ENCODE measurements around the gene MX2. TPM values are rescaled to one million over a fixed set of nuclear protein-coding genes. Genes with fewer than 3 reads are reported as not detected.

The MX2 gene
- total and polyA plus RNA-seq, 2 of the 8 experiments (the other 6 are each of a cell fraction or from before 2014, with no cell fraction given) = 3.1 to 8.9 TPM

GRCh38 chr21:41358193-41359166 lies 3.3 kb upstream of the MX2 start:
- Histone ChIP-seq H3K79me1 (ENCODE audit: low read depth, low read length) (no peaks in the 10 kb centered on the region), H3K56ac (replicated peaks; ENCODE audit: insufficient read length, low read depth, low read length) (no peak overlapping the region), H2BK15ac (ENCODE audit: low read length) (no peak overlapping the region), H2BK120ac (replicated peaks; ENCODE audit: low read depth, low read length) (no peak overlapping the region), H3K27ac (ENCODE audit: low read depth, low read length) (no peak overlapping the region), H3K23me2 (ENCODE audit: low read depth, low read length) (no peaks in the 10 kb centered on the region; the same call in 1 of the 2 replicates), H3K36me3 (ENCODE audit: control insufficient read depth in 2 of 4, insufficient read depth in 4 of 4, low read length in 3 of 4) (no peaks in the 10 kb centered on the region), H2AK5ac (ENCODE audit: low read depth, low read length) (no peak overlapping the region), H3K4ac (replicated peaks; ENCODE audit: insufficient read length, low read depth, low read length) (no peak overlapping the region), H4K20me1 (replicated peaks in 1 of 2; ENCODE audit: control insufficient read depth in 1 of 2, insufficient read depth in 2 of 2, low read length in 2 of 2) (no peaks in the 10 kb centered on the region), H3K9me3 (ENCODE audit: insufficient read depth in 2 of 2, low read depth in 1 of 2, low read length in 1 of 2) (no peaks in the 10 kb centered on the region), H4K8ac (ENCODE audit: extremely low read depth, insufficient read depth, low read length) (no peak overlapping the region), H2BK5ac (ENCODE audit: low read depth, low read length) (no peak overlapping the region), H3K4me2 (ENCODE audit: insufficient read depth in 1 of 2, low read depth in 2 of 2, low read length in 2 of 2) (no peak overlapping the region), H3K4me1 (replicated peaks in 1 of 4; ENCODE audit: control insufficient read depth in 3 of 4, insufficient read depth in 4 of 4, low read length in 3 of 4) (peaks cover 0 to 6% (median 4%) of the 10 kb centered on the region in 4 experiments; a peak in 4 of 7 replicates), H3K79me2 (ENCODE audit: control insufficient read depth in 1 of 2, insufficient read depth in 2 of 2, low read length in 2 of 2) (no peaks in the 10 kb centered on the region), H4K91ac (replicated peaks; ENCODE audit: insufficient read length, low read length) (peak overlapping the region; percentile 15), H2BK20ac (ENCODE audit: low read length) (no peak overlapping the region), H3K27me3 (replicated peaks in 1 of 4; ENCODE audit: control insufficient read depth in 3 of 4, extremely low read depth in 1 of 4, insufficient read depth in 3 of 4, low read length in 3 of 4) (no peaks in the 10 kb centered on the region; a peak in 2 of 7 replicates), H3K4me3 (ENCODE audit: extremely low read depth in 1 of 4, insufficient read depth in 2 of 4, low read depth in 3 of 4, low read length in 4 of 4) (no peak overlapping the region), H3K18ac (ENCODE audit: extremely low read depth, low read length) (no peak overlapping the region), H4K5ac (ENCODE audit: insufficient read length, low read depth, low read length) (no peak overlapping the region), H3K9ac (replicated peaks in 1 of 4; ENCODE audit: extremely low read depth in 1 of 4, low read depth in 3 of 4, low read length in 3 of 4) (no peak overlapping the region), H3K23ac (ENCODE audit: insufficient read length) (no peak overlapping the region), H3K14ac (ENCODE audit: insufficient read length) (no peak overlapping the region), H2BK12ac (ENCODE audit: low read depth, low read length) (no peak overlapping the region), H2AFZ (ENCODE audit: low read length) (no peak overlapping the region)
- ChIA-PET POLR2A (ENCODE audit: partially characterized antibody) (interaction anchor here (0.7 to 1.0 kb wide), 2 partner anchors 75 to 108 kb away, joined by 3 read pairs; no protein-coding TSS in a partner anchor), CTCF (ENCODE audit: partially characterized antibody) (interaction anchor here (0.8 to 9.6 kb wide), 8 partner anchors 12 to 236 kb away, joined by 3 to 72 read pairs (median 6); no protein-coding TSS in a partner anchor)
- DNase-seq (ENCODE audit: low read depth in 1 of 2, low spot score in 2 of 2) = no peak
- no peak for FAIRE-seq
- TF ChIP-seq ATF3 (IDR thresholded peaks at IDR 0.05; ENCODE audit: insufficient read depth, low read depth, low read length) (no peak), ZNF274 (IDR thresholded peaks at IDR 0.05; ENCODE audit: borderline replicate concordance, extremely low read depth, low read length) (no peak), ASH2L (IDR thresholded peaks at IDR 0.05; ENCODE audit: low read length) (no peak), CBX5 (IDR thresholded peaks at IDR 0.05; ENCODE audit: low read depth, low read length) (no peak), POU5F1 (IDR thresholded peaks at IDR 0.05; ENCODE audit: low read depth, low read length) (no peak), JUN (IDR thresholded peaks at IDR 0.05; ENCODE audit: low read depth, low read length) (no peak), SP4 (IDR thresholded peaks at IDR 0.05; ENCODE audit: low read length) (no peak), HDAC6 (IDR thresholded peaks at IDR 0.05; ENCODE audit: low read depth, low read length) (no peak), CHD2 (IDR thresholded peaks at IDR 0.05; ENCODE audit: low read length) (no peak), PHF8 (conservative IDR thresholded peaks at IDR 0.05; ENCODE audit: low read depth, low read length) (no peak)
- WGBS, 2 experiments (ENCODE audit: extremely low coverage in 1 of 2, insufficient coverage in 1 of 2, insufficient read length in 1 of 2, insufficient replicate concordance in 2 of 2, low coverage in 1 of 2, low lambda C conversion rate in 2 of 2, missing lambda C conversion rate in 1 of 2) = 90% methylated on average over 9 of the region's 9 CpGs; no CpG with 5 or more reads in 1 of the 2 experiments
